A549 (cell line): ENCODE results near the gene LRRC7.

Experiments
- CBX8 ChIP-seq: fragments of 200-600 bp; sonication (generic); IDR thresholded peaks from 2 replicates; pipeline ENCODE4 v1.6.1; 2016
- CTCF ChIP-seq: fragments of >200 bp; sonication (Bioruptor Twin); formaldehyde crosslinking; IDR thresholded peaks from 3 replicates; pipeline ENCODE4 v1.5.1; 2016
- MAX ChIP-seq: IDR thresholded peaks from 2 replicates; pipeline ENCODE4 v1.6.1; 2012
- POLR2A ChIP-seq: IDR thresholded peaks from 2 replicates; pipeline ENCODE4 v1.6.1; 2012; ENCODE audit warnings: mild to moderate bottlenecking, low read length
- POLR2AphosphoS2 ChIP-seq: conservative IDR thresholded peaks from 2 replicates; pipeline ENCODE4 v1.6.1; 2012; ENCODE audit warnings: low read length, improper control_type of control experiment, inconsistent platforms
- TF ChIP-seq, protein P1 (sequence below): fragments of 200-600 bp; sonication (generic); IDR thresholded peaks from 2 replicates; pipeline ENCODE4 v1.6.1; 2016; ENCODE audit warnings: antibody characterized with exemption, mild to moderate bottlenecking, moderate library complexity

DNA sequence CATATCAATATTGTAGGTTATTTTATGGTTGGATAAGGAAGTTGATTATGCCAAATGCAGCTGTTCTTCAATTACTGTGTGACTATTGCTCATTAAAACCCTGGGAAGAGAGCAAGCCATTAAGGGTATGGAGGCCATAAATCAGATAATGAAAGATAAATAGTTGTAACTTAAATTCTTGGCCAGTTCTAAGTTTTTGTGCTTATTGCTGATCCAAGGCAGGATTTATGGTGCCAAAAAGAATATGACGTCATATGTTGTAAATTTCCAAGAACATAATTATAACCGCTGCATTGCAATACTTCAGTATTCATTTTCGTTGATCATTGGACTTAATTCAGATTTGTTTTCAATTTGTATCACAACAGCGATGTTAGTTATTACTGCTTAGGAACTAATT lies 426.1 kb downstream of the LRRC7 start:
- TF ChIP-seq POLR2A (no peak), CTCF (no peak), CBX8 (no peak), POLR2AphosphoS2 (no peak), MAX (no peak)
- TF ChIP-seq, protein P1, sequence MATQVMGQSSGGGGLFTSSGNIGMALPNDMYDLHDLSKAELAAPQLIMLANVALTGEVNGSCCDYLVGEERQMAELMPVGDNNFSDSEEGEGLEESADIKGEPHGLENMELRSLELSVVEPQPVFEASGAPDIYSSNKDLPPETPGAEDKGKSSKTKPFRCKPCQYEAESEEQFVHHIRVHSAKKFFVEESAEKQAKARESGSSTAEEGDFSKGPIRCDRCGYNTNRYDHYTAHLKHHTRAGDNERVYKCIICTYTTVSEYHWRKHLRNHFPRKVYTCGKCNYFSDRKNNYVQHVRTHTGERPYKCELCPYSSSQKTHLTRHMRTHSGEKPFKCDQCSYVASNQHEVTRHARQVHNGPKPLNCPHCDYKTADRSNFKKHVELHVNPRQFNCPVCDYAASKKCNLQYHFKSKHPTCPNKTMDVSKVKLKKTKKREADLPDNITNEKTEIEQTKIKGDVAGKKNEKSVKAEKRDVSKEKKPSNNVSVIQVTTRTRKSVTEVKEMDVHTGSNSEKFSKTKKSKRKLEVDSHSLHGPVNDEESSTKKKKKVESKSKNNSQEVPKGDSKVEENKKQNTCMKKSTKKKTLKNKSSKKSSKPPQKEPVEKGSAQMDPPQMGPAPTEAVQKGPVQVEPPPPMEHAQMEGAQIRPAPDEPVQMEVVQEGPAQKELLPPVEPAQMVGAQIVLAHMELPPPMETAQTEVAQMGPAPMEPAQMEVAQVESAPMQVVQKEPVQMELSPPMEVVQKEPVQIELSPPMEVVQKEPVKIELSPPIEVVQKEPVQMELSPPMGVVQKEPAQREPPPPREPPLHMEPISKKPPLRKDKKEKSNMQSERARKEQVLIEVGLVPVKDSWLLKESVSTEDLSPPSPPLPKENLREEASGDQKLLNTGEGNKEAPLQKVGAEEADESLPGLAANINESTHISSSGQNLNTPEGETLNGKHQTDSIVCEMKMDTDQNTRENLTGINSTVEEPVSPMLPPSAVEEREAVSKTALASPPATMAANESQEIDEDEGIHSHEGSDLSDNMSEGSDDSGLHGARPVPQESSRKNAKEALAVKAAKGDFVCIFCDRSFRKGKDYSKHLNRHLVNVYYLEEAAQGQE = no peak
